Measurements from ENCODE around the gene NFKBIA. TPM values are rescaled to one million over a fixed set of nuclear protein-coding genes. Genes with fewer than 3 reads are reported as not detected.

The NFKBIA gene, protein sequence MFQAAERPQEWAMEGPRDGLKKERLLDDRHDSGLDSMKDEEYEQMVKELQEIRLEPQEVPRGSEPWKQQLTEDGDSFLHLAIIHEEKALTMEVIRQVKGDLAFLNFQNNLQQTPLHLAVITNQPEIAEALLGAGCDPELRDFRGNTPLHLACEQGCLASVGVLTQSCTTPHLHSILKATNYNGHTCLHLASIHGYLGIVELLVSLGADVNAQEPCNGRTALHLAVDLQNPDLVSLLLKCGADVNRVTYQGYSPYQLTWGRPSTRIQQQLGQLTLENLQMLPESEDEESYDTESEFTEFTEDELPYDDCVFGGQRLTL
- total RNA-seq, result 76.2 and 99.9 TPM in 2 replicates

DNA sequence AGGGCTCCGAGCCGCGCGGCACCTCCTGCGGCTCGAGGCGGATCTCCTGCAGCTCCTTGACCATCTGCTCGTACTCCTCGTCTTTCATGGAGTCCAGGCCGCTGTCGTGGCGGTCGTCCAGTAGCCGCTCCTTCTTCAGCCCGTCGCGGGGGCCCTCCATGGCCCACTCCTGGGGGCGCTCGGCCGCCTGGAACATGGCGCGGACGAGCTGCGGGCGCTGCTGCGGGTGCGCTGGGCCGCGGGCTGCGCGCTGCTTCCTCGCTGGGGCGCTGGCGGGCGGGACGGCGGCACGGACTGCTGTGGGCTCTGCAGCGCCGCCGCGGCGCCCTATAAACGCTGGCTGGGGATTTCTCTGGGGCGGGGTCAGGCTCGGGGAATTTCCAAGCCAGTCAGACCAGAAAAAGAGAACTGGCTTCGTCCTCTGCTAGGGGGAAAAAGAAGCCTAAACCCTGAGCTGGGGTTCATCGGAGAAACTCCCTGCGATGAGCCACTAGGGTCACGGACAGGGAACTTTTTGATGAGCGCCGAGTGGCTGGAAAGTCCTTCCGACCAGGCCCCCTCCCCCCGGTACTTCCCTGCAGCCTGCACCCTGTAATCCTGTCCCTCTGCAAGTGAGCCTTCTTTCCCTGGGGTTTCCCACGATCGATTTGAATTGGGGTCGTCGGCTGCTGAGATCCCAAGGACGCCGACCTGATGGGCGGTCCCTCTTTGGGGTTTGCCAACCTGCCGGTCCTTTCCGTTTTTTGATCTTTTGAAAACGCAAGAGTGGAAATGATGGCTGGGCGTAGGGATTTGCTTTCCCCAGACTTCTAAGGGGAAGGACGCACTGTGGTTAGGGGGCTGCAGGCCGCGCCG lies at the start of gene NFKBIA:
Gene NFKBIA, minus strand, starts transcription at position 301 of the 855 bp plus-strand sequence. Its CDS starts 105 bp downstream, at position 196.

Other genes with a start within 250 kb of the NFKBIA start
- 122 and 187 TPM in 2 replicates for gene PSMA6, start 112.4 kb downstream of the NFKBIA start, total RNA-seq
- gene INSM2, start 129.4 kb upstream of the NFKBIA start, total RNA-seq, result not detected in 2 replicates

Measured in mesangial cell (primary cell).